ENCODE results near the gene PTPRN2.
"Not testable (repeated sequence)": the region's sequence is repeated elsewhere in the genome, so short reads cannot be mapped to it uniquely, and the experiment has no call there.

Gene PTPRN2

DNA sequence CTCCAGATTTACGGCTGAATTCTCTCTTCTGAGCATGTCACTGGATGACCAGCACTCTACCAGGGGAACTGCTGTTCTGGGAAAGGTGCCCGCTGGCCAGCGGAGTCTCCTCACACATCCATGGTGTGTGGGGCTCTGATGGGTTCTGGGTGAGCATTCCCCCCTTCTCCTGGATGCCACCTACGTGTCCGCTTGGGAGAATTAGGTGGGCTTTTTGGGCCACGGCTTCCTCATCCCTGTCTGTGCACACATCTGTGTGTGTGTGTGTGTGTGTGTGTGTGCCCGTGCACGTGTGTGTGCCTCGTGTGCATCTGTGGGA lies 1087.8 kb downstream of the PTPRN2 start:
- H3K4me1 Mint-ChIP-seq = peaks cover 38% of the 10 kb centered on the region
- peaks cover 2% of the 10 kb centered on the region for H3K9me3 Mint-ChIP-seq
- no peak overlapping the region for H3K27ac Mint-ChIP-seq
- H3K4me3 Mint-ChIP-seq = no peak overlapping the region
- DNase-seq = no peak
- CTCF ChIA-PET = no interaction called here
- peaks cover 6% of the 10 kb centered on the region for H3K36me3 Mint-ChIP-seq
- H3K27me3 Mint-ChIP-seq = peaks cover 26% of the 10 kb centered on the region

DNA sequence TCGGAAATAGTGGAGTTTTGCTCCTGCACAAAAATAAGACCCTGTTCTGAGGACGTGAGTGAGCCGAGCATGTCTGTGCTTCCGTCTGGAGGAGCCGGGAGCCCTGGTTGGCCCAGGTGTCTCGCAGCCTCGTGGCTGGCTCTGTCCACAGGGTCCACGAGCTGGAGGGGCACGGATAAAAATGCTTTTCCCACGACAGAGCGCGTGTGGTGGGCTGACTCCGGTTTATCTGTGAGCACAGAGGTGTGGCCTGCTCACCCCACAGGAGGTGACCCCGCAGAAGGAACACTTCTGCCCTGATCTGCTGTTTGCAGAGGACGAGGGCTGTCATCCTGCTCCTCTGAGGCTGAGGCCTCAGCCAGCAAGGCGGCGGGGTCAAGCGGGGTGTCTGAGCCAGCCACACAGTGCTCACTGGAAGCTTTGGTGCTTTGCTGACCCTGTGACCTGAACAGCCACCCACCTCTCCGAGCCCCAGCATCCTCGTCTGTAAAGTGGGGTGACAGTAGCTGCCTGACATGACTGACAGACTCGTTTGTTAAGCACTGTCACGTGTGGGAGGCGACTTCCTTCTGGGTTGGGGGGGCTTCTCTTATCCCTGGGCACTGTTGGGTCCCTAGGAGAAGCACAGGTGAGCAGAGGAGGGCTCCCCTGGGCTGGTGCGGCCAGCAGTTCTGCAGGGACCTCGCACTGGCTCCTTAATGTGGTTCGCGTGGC lies 1088.3 kb downstream of the PTPRN2 start:
- H3K27ac Mint-ChIP-seq = no peak overlapping the region
- peaks cover 1% of the 10 kb centered on the region for H3K9me3 Mint-ChIP-seq
- peaks cover 30% of the 10 kb centered on the region for H3K27me3 Mint-ChIP-seq
- no peak for DNase-seq
- H3K4me1 Mint-ChIP-seq = peaks cover 33% of the 10 kb centered on the region
- peaks cover 2% of the 10 kb centered on the region for H3K36me3 Mint-ChIP-seq
- CTCF ChIA-PET = no interaction called here
- H3K4me3 Mint-ChIP-seq = no peak overlapping the region

DNA sequence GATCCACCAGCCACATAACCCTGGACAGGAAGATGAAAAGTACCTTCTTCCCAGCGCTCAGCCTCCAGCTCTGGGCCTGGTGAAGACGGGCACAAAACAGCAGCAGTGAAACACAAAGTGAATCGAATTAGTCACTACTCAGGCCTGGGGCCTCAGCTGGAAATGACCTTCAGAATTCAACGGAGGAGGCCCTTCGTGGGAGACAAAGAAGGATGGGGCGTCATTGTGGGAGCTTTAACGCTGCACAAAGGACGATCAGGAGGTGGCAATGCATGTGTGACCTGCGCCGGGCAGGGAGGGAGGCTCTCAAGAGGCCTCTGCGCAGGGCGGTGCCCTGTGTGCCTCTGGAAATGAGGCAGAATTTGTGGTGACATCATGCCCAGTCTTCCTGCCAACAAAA lies 1089.0 kb downstream of the PTPRN2 start:
- Mint-ChIP-seq H3K27me3 (peaks cover 36% of the 10 kb centered on the region), H3K9me3 (peaks cover 1% of the 10 kb centered on the region), H3K4me1 (peaks cover 28% of the 10 kb centered on the region), H3K4me3 (no peak overlapping the region), H3K27ac (no peak overlapping the region), H3K36me3 (peaks cover 2% of the 10 kb centered on the region)
- DNase-seq = no peak
- CTCF ChIA-PET = no interaction called here

DNA sequence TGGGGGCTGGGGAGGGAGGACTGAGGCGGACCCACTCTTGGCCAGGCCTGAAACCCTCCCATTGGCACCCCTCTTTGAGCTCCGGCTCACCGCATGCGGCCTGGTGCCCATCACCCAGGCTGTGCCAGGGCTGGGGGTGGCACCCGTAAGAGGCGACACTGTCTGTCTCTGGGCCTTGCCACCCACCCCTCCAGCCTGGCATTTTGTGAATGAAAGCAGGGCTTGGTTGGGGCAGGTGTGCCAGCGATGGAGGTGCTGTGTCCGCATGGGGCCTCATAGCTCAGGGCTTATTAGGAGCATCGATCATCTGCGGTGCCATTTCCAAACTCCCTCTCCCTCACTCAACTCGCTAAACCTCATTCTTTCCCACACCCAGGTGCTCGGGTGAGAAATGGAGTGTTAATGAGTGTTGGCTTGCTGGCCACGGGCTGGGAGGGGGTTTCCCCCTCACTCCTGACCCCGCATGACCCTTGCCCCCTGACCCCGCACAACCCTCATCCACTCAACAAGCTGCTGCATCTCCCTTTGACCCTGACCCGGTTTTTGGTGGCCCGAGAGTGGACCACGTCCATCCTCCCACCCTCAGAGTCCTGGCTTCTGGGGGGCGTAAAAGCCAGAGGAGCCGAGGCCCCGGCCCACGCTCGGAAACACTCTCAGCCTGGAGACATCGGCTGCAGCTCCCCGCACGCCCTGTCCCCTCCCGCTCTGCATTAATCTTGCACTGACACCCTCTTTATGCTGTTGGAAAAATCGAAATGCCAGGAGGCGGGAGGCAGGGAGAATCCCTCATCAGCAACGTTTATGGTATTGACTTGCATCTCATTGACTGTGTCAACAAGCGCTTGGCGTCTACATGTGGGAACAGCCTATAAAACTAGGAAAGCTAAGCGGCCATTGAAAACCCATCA lies 1089.6 kb downstream of the PTPRN2 start:
- H3K27ac Mint-ChIP-seq = no peak overlapping the region
- H3K9me3 Mint-ChIP-seq = peaks cover 1% of the 10 kb centered on the region
- no peak overlapping the region for H3K4me3 Mint-ChIP-seq
- DNase-seq = no peak
- CTCF ChIA-PET = no interaction called here
- peaks cover 6% of the 10 kb centered on the region for H3K36me3 Mint-ChIP-seq
- H3K4me1 Mint-ChIP-seq = peaks cover 26% of the 10 kb centered on the region
- peaks cover 43% of the 10 kb centered on the region for H3K27me3 Mint-ChIP-seq

DNA sequence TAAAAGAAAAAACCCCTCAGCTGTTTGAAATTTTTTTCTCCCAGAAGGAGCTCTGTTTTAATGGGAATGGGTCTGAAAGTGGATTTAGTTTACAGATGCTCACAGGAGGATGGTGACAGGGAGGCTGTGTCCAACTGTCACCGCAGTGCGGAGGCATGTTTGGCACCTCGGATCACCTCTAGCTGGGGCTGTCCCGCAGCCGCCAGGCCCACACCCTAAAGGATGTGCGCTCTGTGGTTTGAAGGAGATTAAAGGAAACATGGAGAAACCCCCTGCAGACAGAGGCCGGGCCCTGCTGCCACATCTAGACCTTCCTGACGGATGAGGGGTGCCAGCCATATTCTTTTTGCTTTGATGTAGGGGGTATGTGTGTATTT lies 1090.3 kb downstream of the PTPRN2 start:
- H3K36me3 Mint-ChIP-seq = peaks cover 11% of the 10 kb centered on the region
- H3K9me3 Mint-ChIP-seq = peaks cover 4% of the 10 kb centered on the region
- DNase-seq = no peak
- CTCF ChIA-PET = no interaction called here
- H3K4me1 Mint-ChIP-seq = peaks cover 23% of the 10 kb centered on the region
- peaks cover 42% of the 10 kb centered on the region for H3K27me3 Mint-ChIP-seq
- H3K4me3 Mint-ChIP-seq = no peak overlapping the region
- no peak overlapping the region for H3K27ac Mint-ChIP-seq

DNA sequence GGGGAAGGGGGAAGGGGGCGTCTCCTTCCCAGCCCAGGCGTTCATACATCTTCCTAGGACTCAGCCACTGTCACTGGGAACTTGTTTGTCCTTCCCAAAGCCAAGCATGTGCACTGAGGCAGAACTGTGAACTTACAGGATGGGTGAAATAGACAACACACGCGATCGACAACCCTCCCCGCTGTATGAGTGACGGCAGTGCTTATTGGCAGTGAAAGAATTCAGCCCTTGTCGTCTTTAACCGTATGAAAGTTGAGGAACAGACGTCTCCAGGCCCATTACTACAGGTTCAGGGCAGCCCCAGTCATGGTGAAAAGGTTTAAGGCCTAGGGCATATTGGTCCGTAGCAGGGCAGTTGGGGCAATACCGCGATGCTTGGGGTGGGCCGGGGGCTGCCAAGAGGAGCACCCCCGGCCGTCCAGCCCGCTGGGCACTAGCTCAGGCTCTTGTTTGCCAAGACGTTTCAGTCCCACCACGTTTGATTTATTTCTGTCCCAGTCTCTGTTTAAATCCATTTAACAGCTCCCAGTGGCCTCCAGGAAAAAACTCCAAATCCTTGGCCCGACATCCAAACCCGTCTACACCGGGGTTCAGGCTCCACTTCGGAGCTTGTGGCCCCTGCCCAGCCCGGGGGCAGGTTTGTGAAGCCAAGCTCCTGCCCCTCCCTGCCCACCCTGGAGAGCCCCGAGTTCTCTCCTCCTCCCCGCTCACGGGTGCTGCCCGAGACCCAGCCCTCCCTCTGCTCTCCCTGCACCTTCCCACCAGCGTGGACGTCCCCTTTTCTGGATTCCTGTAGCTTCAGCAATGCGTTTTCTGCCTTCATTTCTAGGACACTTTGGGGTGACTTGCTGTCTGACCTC lies 1091.0 kb downstream of the PTPRN2 start:
- H3K4me3 Mint-ChIP-seq = no peak overlapping the region
- H3K9me3 Mint-ChIP-seq = peaks cover 9% of the 10 kb centered on the region
- CTCF ChIA-PET = no interaction called here
- no peak for DNase-seq
- H3K27ac Mint-ChIP-seq = peak overlapping the region; percentile 34
- H3K36me3 Mint-ChIP-seq = peaks cover 17% of the 10 kb centered on the region
- H3K27me3 Mint-ChIP-seq = peaks cover 42% of the 10 kb centered on the region
- H3K4me1 Mint-ChIP-seq = peaks cover 20% of the 10 kb centered on the region

DNA sequence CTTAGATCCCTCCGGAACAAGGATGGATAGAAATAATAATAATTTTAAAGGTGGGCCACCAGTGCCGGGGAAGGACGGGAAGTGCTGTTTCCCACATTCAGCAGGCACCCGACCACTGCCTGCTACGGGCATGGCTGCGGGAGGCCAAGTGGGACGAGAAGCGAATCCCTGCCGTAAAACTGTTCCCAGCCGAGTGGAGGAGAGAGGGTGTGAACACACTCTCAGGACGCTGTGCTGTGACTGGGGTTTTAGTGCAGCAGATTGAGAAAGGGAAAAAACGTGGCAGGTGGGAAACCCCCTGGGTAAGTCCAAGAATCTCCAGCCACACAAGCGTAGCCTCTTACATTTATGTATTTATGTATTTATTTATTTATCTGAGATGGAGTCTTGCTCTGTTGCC lies 1092.0 kb downstream of the PTPRN2 start:
- DNase-seq = no peak
- CTCF ChIA-PET = no interaction called here
- Mint-ChIP-seq H3K27me3 (peaks cover 42% of the 10 kb centered on the region), H3K4me3 (no peak overlapping the region), H3K27ac (no peak overlapping the region), H3K4me1 (peaks cover 29% of the 10 kb centered on the region), H3K9me3 (peaks cover 16% of the 10 kb centered on the region), H3K36me3 (peaks cover 23% of the 10 kb centered on the region)

DNA sequence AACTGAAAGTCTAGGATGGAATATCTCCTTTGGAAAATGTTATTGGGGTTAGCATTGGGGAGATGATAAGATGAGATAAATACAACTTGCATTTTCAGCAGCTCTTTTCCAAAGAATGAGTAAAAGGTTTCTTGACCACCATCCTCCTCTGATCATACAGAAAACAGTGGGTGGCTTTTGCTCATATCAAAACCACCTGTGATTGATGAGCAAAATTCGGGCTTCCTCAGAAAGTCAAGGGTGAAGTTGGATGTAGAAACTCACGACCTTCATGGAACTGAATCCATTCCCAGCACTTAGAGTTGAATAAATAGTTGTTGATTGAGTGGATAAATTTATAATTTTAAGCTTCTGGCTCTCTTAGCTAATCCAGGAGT lies 1092.5 kb downstream of the PTPRN2 start:
- Mint-ChIP-seq H3K27ac (no peak overlapping the region), H3K4me3 (no peak overlapping the region), H3K9me3 (peaks cover 19% of the 10 kb centered on the region), H3K27me3 (peaks cover 42% of the 10 kb centered on the region), H3K36me3 (peaks cover 26% of the 10 kb centered on the region), H3K4me1 (peaks cover 34% of the 10 kb centered on the region)
- CTCF ChIA-PET = no interaction called here
- DNase-seq = no peak

DNA sequence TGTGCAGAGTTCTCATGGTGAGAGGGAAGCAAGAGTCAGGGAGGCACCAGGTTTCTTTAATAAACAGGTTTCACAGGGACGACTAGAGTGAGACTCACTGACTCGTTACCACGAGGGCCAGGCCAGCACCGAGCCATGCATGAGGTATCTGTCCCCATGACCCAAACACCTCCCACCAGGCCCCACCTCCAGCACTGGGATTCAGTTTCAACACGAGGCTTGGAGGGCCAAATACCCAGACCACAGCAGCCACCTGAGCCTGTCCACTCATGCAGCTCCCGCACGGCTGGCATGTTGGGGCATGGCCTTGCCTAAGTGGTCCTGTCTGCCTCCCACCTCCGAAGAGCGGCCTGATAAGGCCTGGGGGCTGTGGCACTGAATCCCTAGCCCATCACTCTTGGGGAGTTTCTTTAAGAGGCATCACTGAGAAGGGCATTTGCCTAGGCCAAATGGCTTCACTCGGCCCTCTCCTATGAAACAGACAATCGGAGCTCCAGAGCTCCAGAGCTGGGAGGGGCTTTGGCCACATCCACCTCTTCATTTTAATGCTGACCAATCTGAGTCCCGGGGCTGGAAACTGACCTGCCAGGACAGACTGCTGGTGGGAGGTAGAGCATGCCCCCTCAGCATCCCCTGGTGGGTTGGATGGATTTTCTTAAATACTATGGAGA lies 1093.0 kb downstream of the PTPRN2 start:
- Mint-ChIP-seq H3K27ac (no peak overlapping the region), H3K27me3 (peaks cover 42% of the 10 kb centered on the region), H3K4me3 (no peak overlapping the region), H3K4me1 (peaks cover 39% of the 10 kb centered on the region), H3K36me3 (peaks cover 26% of the 10 kb centered on the region), H3K9me3 (peaks cover 21% of the 10 kb centered on the region)
- CTCF ChIA-PET = no interaction called here
- DNase-seq = no peak

DNA sequence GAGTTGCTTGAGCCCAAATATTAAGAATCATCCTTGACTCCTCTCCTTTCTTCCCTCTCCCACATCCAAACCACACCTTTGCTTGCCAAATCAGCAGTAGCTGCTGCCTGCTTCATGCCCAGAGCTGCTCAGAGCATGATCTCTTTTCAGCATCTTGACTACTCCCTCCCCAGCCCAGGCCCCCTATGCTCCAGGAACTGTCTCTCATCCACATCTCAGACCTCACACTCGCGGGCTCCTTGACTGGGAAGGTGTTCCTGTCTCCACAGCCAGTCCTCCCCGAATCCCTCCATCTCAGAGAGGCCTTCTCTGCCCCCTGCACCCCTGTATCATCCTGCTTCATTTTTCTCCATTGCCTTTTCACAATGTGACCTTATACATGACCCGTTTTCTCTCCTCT lies 1093.8 kb downstream of the PTPRN2 start:
- H3K36me3 Mint-ChIP-seq = peaks cover 28% of the 10 kb centered on the region
- H3K27ac Mint-ChIP-seq = no peak overlapping the region
- peaks cover 36% of the 10 kb centered on the region for H3K27me3 Mint-ChIP-seq
- no peak overlapping the region for H3K4me3 Mint-ChIP-seq
- H3K4me1 Mint-ChIP-seq = peaks cover 46% of the 10 kb centered on the region
- CTCF ChIA-PET = interaction anchor here (0.6 kb wide), 1 partner anchor 221 kb away, joined by 3 read pairs; no protein-coding TSS in a partner anchor
- DNase-seq = no peak
- H3K9me3 Mint-ChIP-seq = peaks cover 21% of the 10 kb centered on the region

DNA sequence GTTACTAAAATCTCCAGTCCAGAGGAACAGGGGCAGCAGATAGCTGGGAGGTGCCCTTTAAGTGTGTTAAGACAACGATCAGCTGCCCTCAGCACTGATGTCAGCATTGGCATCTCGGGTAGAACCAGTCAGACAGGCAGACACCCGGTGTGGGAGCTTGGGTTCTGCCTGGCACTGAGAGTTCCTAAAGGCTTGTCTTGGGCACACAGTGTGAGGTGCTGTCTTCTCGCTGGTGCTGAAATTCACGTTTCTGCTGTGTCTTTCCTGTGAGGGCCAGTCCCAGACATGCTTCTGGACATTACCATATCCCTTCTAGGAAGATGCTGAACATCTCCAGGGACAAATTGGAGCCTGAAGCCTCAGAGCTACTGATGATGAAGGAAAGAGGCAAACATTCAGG lies 1094.6 kb downstream of the PTPRN2 start:
- Mint-ChIP-seq H3K4me1 (peaks cover 51% of the 10 kb centered on the region), H3K27me3 (peaks cover 28% of the 10 kb centered on the region), H3K36me3 (peaks cover 28% of the 10 kb centered on the region), H3K4me3 (no peak overlapping the region), H3K9me3 (peaks cover 21% of the 10 kb centered on the region), H3K27ac (no peak overlapping the region)
- CTCF ChIA-PET = interaction anchor here (1.0 kb wide), 1 partner anchor 21 kb away, joined by 3 read pairs; no protein-coding TSS in a partner anchor
- DNase-seq = no peak

DNA sequence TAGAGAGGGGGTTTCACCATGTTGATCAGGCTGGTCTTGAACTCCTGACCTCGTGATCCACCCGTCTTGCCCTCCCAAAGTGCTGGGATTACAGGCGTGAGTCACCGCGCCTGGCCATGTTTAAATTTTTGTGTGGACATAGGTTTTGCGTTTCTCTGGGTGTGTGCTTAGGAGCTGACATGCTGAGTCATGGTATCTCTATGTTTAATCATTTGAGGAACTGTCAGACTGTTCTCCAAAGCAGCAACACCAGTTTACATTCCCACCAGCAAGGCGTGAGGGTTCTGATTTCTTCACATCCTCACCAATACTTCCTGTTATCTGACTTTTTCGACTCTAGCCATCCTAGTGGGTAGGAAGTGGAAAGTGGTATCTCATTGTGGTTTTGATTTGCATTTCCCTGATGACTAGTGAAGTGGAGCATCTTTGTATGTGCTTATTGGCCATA lies 1097.1 kb downstream of the PTPRN2 start:
- Mint-ChIP-seq H3K9me3 (peaks cover 21% of the 10 kb centered on the region), H3K27me3 (peaks cover 30% of the 10 kb centered on the region), H3K27ac (peak overlapping the region; percentile 89), H3K36me3 (peaks cover 28% of the 10 kb centered on the region), H3K4me1 (peaks cover 55% of the 10 kb centered on the region), H3K4me3 (no peak overlapping the region)
- CTCF ChIA-PET = interaction anchor here (1.2 kb wide), 1 partner anchor 58 kb away, joined by 3 read pairs; no protein-coding TSS in a partner anchor
- peak; percentile 63 for DNase-seq

DNA sequence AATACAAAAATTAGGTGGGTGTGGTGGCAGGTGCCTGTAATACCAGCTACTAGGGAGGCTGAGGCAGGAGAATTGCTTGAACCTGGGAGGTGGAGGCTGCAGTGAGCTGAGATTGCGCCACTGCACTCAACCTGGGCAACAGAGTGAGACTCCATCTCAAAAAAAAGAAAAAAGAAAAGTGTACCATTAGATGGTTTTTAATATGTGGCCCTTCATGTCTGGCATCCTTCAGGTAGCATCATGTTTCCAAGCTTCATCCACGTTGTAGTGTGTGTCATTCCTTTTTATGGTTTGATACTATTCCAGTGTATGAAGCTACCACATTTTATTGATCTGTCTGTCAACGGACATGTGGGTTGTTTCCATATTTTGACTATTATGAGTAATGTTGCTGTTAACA lies 1097.8 kb downstream of the PTPRN2 start:
- DNase-seq, H3K4me3 Mint-ChIP-seq: not testable (repeated sequence)
- H3K36me3 Mint-ChIP-seq = peaks cover 28% of the 10 kb centered on the region
- H3K9me3 Mint-ChIP-seq = peaks cover 21% of the 10 kb centered on the region
- peaks cover 37% of the 10 kb centered on the region for H3K27me3 Mint-ChIP-seq
- peak overlapping the region; percentile 89 for H3K27ac Mint-ChIP-seq
- CTCF ChIA-PET = interaction anchor here (1.0 to 1.2 kb wide), 2 partner anchors 18 to 57 kb away, joined by 3 read pairs; no protein-coding TSS in a partner anchor
- peaks cover 58% of the 10 kb centered on the region for H3K4me1 Mint-ChIP-seq

All from activated naive CD4-positive, alpha-beta T cell treated with anti-CD3 and anti-CD28 coated beads, Interleukin-2, amount 10 ng/mL, durations not matched to agents 7 days and 5 days (primary cell).